Measurements from ENCODE around the gene LIPE.
A peak's percentile ranks its signal among the peaks of the same experiment; 100 is the strongest.

Gene LIPE

GRCh38 chr19:42442833-42443232, 15.6 kb upstream of the LIPE start, which contains the start of gene CXCL17:
TSS of gene CXCL17 (minus strand) at chr19:42442946. CDS start at chr19:42442832, 114 bp downstream.
- no peak for DNase-seq

- DNase-seq: no peak
Measured at GRCh38 chr19:42441049-42441445, 13.9 kb upstream of the LIPE start.

GRCh38 chr19:42440357-42441048, 13.3 kb upstream of the LIPE start:
- peak; percentile 69 for DNase-seq

GRCh38 chr19:42436006-42436405, 8.8 kb upstream of the LIPE start:
- DNase-seq: no peak

- DNase-seq: no peak
Measured at GRCh38 chr19:42435316-42435715, 8.1 kb upstream of the LIPE start.

GRCh38 chr19:42433503-42434260, 6.5 kb upstream of the LIPE start:
- peak; percentile 58 for DNase-seq

GRCh38 chr19:42431486-42431885, 4.3 kb upstream of the LIPE start:
- DNase-seq: no peak

DNA sequence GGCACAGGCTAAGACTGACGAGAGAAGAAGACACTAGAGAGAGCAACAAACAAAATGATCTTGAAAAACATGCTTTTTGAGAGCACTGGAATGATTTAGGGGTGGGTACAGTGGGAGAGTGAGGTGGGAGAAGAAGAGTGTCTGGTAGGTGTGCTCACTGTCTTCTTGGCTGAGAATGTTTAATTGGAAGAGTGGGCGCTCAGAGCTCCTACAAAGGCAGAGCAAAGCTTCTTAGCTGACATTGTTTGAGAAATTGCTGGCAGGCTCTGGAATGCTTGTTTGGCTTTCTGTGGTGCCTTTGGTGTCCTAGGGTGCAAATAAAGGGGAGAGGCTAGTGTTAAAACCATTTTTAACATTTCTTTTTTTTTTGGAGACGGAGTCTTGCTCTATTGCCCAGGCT, 1.5 kb upstream of the LIPE start:
- no peak for DNase-seq

- DNase-seq: no peak
Measured at GRCh38 chr19:42426643-42427042, 545 bp downstream of the LIPE start.

GRCh38 chr19:42424712-42425131, 2.5 kb downstream of the LIPE start:
- no peak for DNase-seq

- DNase-seq: no peak
Measured at GRCh38 chr19:42424345-42424707, 2.9 kb downstream of the LIPE start.

- peak; percentile 93 for DNase-seq
Measured at GRCh38 chr19:42423462-42424344, 3.5 kb downstream of the LIPE start.

- DNase-seq: peak; percentile 57
Measured at GRCh38 chr19:42422901-42423461, 4.2 kb downstream of the LIPE start.

DNA sequence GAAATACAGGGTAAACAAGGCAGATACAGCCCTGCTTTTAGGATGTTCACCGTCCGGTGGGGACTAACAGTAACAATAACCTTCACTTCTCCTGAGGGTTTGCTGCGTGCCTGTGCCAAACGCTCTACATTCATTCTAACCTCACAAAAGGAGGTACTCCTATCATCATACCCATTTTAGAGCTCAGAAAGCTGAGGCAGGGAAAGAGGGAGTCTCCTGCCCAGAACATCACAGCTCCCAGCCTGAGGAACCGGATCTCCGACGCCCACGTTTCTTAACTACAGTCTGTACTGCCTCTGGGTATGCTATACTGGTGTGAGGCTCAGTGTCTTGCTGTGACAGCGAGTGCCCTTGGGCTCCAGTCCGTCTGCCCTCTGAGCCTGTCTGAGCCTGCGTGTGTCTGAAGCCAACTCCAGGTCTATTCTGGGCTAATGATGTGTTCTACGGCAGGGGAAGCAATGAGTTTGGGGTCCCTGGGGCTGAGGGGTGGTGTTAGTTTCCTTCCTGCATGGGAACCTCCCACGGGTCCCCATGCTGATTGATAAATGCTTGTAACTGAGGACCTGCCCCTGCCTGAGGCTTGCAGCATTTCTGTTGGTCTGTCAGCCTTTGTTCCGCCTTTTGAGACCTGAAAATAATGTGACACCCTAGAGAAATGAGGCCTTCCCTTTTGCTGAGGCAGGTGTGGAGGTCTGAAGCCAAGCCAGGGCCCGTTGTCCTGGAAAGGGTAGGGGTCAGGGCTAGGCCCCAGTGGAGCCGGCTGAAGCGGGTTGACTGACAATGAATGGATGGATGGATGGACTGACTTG, 4.9 kb downstream of the LIPE start:
- DNase-seq: no peak

GRCh38 chr19:42421591-42422031, 5.6 kb downstream of the LIPE start:
- no peak for DNase-seq

DNA sequence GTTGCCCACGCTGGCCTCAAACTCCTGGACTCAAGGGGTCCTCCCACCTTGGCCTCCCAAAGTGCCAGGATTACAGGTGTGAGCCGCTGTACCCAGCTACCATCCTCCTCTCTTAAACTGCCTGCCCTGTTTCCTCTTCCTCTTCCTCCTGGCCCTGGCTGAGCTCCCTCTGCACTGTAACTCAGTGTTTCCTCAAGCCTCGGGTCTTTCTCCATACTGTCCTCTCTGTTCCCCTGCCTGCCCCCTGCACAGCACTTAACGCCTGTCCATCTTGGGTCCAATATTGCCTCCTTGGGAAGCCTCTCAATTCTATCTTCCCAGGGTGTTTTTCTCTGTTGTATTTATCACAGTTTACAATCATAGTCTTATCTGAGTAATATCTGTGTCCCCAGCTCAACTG, 6.1 kb downstream of the LIPE start:
- no peak for DNase-seq

DNA sequence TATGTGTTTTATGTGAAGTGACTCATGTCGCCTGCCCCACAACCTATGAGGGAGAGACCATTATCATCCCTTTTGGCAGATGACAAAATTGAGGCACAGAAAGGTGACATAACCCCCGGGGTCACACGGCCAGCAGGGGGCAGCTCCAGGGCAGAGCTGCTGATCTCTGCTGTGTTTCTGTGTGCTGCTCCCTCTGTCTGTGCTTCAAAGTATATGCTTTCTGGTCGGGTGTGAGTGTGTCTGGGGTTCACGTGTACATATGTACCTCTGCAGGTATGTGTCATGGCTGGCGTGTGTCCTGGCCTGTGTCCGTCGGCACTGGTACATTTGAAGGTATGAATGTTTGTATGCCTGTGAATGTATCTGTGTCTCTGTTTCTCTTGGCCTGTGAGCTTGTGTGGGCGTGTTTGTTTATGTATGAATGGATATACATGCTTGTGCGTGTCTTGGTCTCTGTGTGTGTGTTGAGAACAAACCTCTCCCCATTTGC, 7.1 kb downstream of the LIPE start:
- peak; percentile 75 for DNase-seq

- DNase-seq: no peak
Measured at GRCh38 chr19:42419309-42419708, 7.9 kb downstream of the LIPE start.

GRCh38 chr19:42412661-42413076, 14.5 kb downstream of the LIPE start:
- DNase-seq: no peak

DNA sequence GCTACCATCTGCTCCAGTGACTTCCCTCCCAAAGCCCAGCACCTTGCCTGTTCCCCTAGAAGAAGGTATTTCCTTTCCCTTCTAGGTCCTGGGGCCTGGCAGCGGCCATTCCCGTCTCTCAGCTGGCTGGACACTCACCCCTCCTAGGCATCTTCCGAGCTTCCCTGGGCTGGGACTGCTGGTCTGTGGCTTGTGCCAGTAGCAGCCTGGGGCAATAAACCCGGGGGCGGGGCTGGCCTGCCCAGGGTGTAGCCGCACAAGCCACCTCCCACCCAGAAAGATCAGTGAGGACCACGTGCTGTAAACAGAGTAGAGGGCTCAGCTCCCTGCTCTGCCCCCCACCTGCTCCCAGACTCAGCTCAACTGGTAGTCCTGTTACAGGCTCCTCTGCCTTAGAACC, 15.0 kb downstream of the LIPE start:
- no peak for DNase-seq

DNA sequence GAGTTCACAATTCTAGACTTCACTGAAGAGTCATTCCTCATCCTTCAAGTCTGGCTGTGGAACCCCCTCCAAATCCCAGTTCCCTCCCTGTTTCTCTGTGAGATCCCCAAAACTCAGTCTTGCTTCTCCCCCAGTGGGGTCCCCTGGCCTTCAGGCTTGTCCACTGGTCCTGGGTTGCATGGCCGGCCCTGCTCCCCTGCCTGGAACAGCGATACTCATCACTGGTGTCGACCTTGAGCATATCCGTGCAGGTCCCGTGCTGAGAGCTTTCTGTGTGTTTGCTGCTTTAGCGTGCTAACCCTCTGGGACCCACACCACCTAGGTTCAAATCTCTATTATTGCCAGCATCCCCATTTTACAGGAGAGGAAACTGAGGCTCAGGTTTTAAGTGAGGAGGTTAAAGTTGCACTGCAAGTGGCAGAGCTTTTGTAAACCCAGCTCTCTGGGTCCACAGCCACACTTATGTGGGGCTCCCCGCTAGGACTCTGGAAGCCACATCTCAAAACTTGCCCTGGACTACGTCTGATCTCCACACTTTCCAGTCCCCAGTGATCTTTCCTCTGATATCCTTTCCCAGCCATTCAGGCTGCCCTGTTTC, 15.5 kb downstream of the LIPE start:
- DNase-seq: no peak

GRCh38 chr19:42410371-42410770, 16.8 kb downstream of the LIPE start:
- no peak for DNase-seq
